Gastrocnemius medialis (tissue), 4 donors: ENCODE results near the gene THSD7B.

Source experiments
- POLR2A ChIP-seq, 2 donors: fragments of 450-650 bp; IDR thresholded peaks; one replicate each; pipeline ENCODE4 v1.6.1; 2017; ENCODE audit warnings: antibody characterized with exemption in 2 of 2, mild to moderate bottlenecking in 2 of 2, moderate library complexity in 2 of 2
- TF ChIP-seq, protein P1 (sequence below), 5 experiments: fragments of 450-650 bp in 3 of 5; fragments of 200-600 bp in 2 of 5; sonication (generic) in 2 of 5; IDR thresholded peaks in 4 of 5; conservative IDR thresholded peaks in 1 of 5; 1 replicate in 4 of 5; 2 replicates in 1 of 5; pipeline ENCODE4 v1.5.1; 2016 to 2019; ENCODE audit warnings: antibody characterized with exemption in 5 of 5, mild to moderate bottlenecking in 3 of 5, moderate library complexity in 3 of 5

DNA sequence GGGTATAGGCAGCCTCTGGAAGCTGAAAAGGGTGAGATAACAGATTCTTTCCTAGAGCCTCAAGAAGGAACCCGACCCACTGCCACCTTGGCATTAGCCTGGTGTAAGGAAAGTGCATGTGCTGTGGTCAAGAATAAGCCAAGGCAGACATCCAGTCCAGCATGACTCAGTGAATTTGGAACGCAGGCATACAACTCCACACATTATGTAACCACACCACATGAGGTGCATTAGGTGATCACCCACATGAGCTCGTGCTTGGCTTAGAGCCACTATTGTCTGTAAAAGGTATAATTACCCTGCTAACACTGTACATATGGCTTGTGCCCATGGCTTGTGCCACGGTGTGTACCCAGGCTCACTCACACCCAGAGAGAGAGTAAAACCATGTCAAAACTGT, 615.3 kb downstream of the THSD7B start:
- TF ChIP-seq, protein P1, sequence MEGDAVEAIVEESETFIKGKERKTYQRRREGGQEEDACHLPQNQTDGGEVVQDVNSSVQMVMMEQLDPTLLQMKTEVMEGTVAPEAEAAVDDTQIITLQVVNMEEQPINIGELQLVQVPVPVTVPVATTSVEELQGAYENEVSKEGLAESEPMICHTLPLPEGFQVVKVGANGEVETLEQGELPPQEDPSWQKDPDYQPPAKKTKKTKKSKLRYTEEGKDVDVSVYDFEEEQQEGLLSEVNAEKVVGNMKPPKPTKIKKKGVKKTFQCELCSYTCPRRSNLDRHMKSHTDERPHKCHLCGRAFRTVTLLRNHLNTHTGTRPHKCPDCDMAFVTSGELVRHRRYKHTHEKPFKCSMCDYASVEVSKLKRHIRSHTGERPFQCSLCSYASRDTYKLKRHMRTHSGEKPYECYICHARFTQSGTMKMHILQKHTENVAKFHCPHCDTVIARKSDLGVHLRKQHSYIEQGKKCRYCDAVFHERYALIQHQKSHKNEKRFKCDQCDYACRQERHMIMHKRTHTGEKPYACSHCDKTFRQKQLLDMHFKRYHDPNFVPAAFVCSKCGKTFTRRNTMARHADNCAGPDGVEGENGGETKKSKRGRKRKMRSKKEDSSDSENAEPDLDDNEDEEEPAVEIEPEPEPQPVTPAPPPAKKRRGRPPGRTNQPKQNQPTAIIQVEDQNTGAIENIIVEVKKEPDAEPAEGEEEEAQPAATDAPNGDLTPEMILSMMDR (IDR thresholded peaks at IDR 0.05 in 4 of 5, conservative IDR thresholded peaks at IDR 0.05 in 1 of 5), result no peak
- TF ChIP-seq POLR2A (IDR thresholded peaks at IDR 0.05), result no peak
